Endothelial cell (in vitro differentiated cells): Measurements from ENCODE around the gene NADK2. TPM values are rescaled to one million over a fixed set of nuclear protein-coding genes. Genes with fewer than 3 reads are reported as not detected.

Experiments
- DNase-seq: peaks from one replicate; pipeline ENCODE4 v3.0.0; 2021; ENCODE audit warnings: low spot score
- H3K27ac Mint-ChIP-seq: one replicate; pipeline ENCODE4 v1.8.0; 2021; ENCODE audit warnings: mixed read lengths, inconsistent platforms; ENCODE audit not compliant: unreplicated experiment
- H3K27me3 Mint-ChIP-seq: one replicate; pipeline ENCODE4 v1.8.0; 2021; ENCODE audit warnings: mild to moderate bottlenecking, moderate library complexity, mixed read lengths, inconsistent platforms; ENCODE audit not compliant: unreplicated experiment
- H3K36me3 Mint-ChIP-seq: one replicate; pipeline ENCODE4 v1.8.0; 2021; ENCODE audit warnings: mild to moderate bottlenecking, low read depth, mixed read lengths, inconsistent platforms; ENCODE audit not compliant: unreplicated experiment
- H3K4me1 Mint-ChIP-seq: one replicate; pipeline ENCODE4 v1.8.0; 2021; ENCODE audit warnings: mild to moderate bottlenecking, mixed read lengths, inconsistent platforms; ENCODE audit not compliant: unreplicated experiment
- H3K4me3 Mint-ChIP-seq: one replicate; pipeline ENCODE4 v1.8.0; 2021; ENCODE audit warnings: mild to moderate bottlenecking, mixed read lengths, inconsistent platforms; ENCODE audit not compliant: unreplicated experiment
- H3K9me3 Mint-ChIP-seq: one replicate; pipeline ENCODE4 v1.8.0; 2021; ENCODE audit warnings: mixed read lengths, inconsistent platforms; ENCODE audit not compliant: unreplicated experiment
- CTCF ChIP-seq: fragments of 200-600 bp; sonication (generic); IDR thresholded peaks from one replicate; pipeline ENCODE4 v1.5.0; 2021; ENCODE audit warnings: antibody characterized with exemption; ENCODE audit not compliant: unreplicated experiment
- total RNA-seq: library from RNA; stranded (reverse); fragmentation: NEBNext Ultra II Directional; extraction: Animal tissue kit (Norgen Biotek cat#: 25700); gene quantifications from one replicate; pipeline ENCODE4 v1.2.1, GENCODE V29; 2021; ENCODE audit not compliant: unreplicated experiment

The NADK2 gene
- total RNA-seq, 1 donor from 2014 or later, result 27.0 TPM

- no peaks in the 10 kb centered on the region for H3K27me3 Mint-ChIP-seq
- DNase-seq, result no peak
- H3K4me3 Mint-ChIP-seq, result no peak overlapping the region
- TF ChIP-seq CTCF, result no peak
- H3K27ac Mint-ChIP-seq, result no peak overlapping the region
- peaks cover 6% of the 10 kb centered on the region for H3K4me1 Mint-ChIP-seq
- no peaks in the 10 kb centered on the region for H3K9me3 Mint-ChIP-seq
- no peaks in the 10 kb centered on the region for H3K36me3 Mint-ChIP-seq
These were observed 35.9 kb upstream of the NADK2 start for GRCh38 chr5:36277521-36278176.

- Mint-ChIP-seq H3K36me3 (no peaks in the 10 kb centered on the region), H3K9me3 (no peaks in the 10 kb centered on the region), H3K4me3 (no peak overlapping the region), H3K27me3 (no peaks in the 10 kb centered on the region), H3K27ac (no peak overlapping the region), H3K4me1 (peaks cover 6% of the 10 kb centered on the region)
- DNase-seq, result no peak
- TF ChIP-seq CTCF, result no peak
These were observed 35.1 kb upstream of the NADK2 start for GRCh38 chr5:36276864-36277263.

GRCh38 chr5:36273809-36274526 is 32.2 kb upstream of the NADK2 start:
- H3K36me3 Mint-ChIP-seq, result no peaks in the 10 kb centered on the region
- peaks cover 6% of the 10 kb centered on the region for H3K4me1 Mint-ChIP-seq
- H3K27ac Mint-ChIP-seq, result no peak overlapping the region
- no peaks in the 10 kb centered on the region for H3K9me3 Mint-ChIP-seq
- H3K27me3 Mint-ChIP-seq, result no peaks in the 10 kb centered on the region
- H3K4me3 Mint-ChIP-seq, result no peak overlapping the region
- no peak for DNase-seq
- TF ChIP-seq CTCF, result no peak

- H3K9me3 Mint-ChIP-seq, result no peaks in the 10 kb centered on the region
- no peak overlapping the region for H3K4me3 Mint-ChIP-seq
- no peaks in the 10 kb centered on the region for H3K27me3 Mint-ChIP-seq
- DNase-seq, result no peak
- no peaks in the 10 kb centered on the region for H3K36me3 Mint-ChIP-seq
- no peak overlapping the region for H3K27ac Mint-ChIP-seq
- H3K4me1 Mint-ChIP-seq, result peaks cover 6% of the 10 kb centered on the region
- TF ChIP-seq CTCF, result no peak
These were observed 30.5 kb upstream of the NADK2 start for GRCh38 chr5:36272136-36272690.
